H9 (cell line): ENCODE results near the gene MRPS34. TPM values are rescaled to one million over a fixed set of nuclear protein-coding genes. Genes with fewer than 3 reads are reported as not detected.

Source experiments
- DNase-seq: peaks from one replicate; pipeline ENCODE4 v3.0.0-alpha.2; 2017
- H2AFZ ChIP-seq: one replicate; pipeline ENCODE4 v1.6.1; 2013; ENCODE audit warnings: mild to moderate bottlenecking, low read length, control low read depth, moderate library complexity
- H2AK5ac ChIP-seq: 2 replicates; pipeline ENCODE4 v1.6.1; 2013; ENCODE audit warnings: low read length, control low read depth, mixed read lengths; ENCODE audit not compliant: insufficient read length
- H2BK120ac ChIP-seq: one replicate; pipeline ENCODE4 v1.6.1; 2013; ENCODE audit warnings: low read depth, mild to moderate bottlenecking, low read length, control low read depth, inconsistent platforms; ENCODE audit not compliant: poor library complexity, severe bottlenecking
- H2BK12ac ChIP-seq: 2 replicates; pipeline ENCODE4 v1.6.1; 2013; ENCODE audit warnings: low read length, control low read depth, mixed read lengths, low read depth; ENCODE audit not compliant: insufficient read length
- H2BK15ac ChIP-seq: 2 replicates; pipeline ENCODE4 v1.6.1; 2013; ENCODE audit warnings: low read depth, low read length, control low read depth
- H2BK20ac ChIP-seq: one replicate; pipeline ENCODE4 v1.6.1; 2013; ENCODE audit warnings: low read depth, mild to moderate bottlenecking, low read length, control low read depth, inconsistent platforms; ENCODE audit not compliant: poor library complexity, severe bottlenecking
- H2BK5ac ChIP-seq: 2 replicates; pipeline ENCODE4 v1.6.1; 2013; ENCODE audit warnings: low read length, control low read depth, mixed read lengths; ENCODE audit not compliant: insufficient read length
- H3K14ac ChIP-seq: 2 replicates; pipeline ENCODE4 v1.6.1; 2013; ENCODE audit warnings: low read length, control low read depth; ENCODE audit not compliant: insufficient read depth
- H3K18ac ChIP-seq: 2 replicates; pipeline ENCODE4 v1.6.1; 2013; ENCODE audit warnings: low read depth, mild to moderate bottlenecking, mixed read lengths, low read length, control low read depth; ENCODE audit not compliant: insufficient read length
- H3K23ac ChIP-seq: 2 replicates; pipeline ENCODE4 v1.6.1; 2013; ENCODE audit warnings: low read length, control low read depth, mixed read lengths, low read depth; ENCODE audit not compliant: insufficient read length
- H3K23me2 ChIP-seq: 2 replicates; pipeline ENCODE4 v1.6.1; 2013; ENCODE audit warnings: low read depth, mild to moderate bottlenecking, mixed read lengths, low read length, control low read depth; ENCODE audit not compliant: insufficient read length, poor library complexity, severe bottlenecking
- H3K27ac ChIP-seq: 2 replicates; pipeline ENCODE4 v1.5.1; 2013; ENCODE audit warnings: low read length, control low read depth, mixed read lengths, low read depth; ENCODE audit not compliant: insufficient read length
- H3K27me3 ChIP-seq: 2 replicates; pipeline ENCODE4 v1.6.1; 2013; ENCODE audit warnings: low read length, control low read depth, inconsistent platforms; ENCODE audit not compliant: insufficient read depth
- H3K4ac ChIP-seq: 2 replicates; pipeline ENCODE4 v1.6.1; 2013; ENCODE audit warnings: low read depth, mild to moderate bottlenecking, control low read depth, inconsistent platforms, low read length, moderate library complexity
- H3K4me1 ChIP-seq: 2 replicates; pipeline ENCODE4 v1.6.1; 2013; ENCODE audit warnings: low read length, control low read depth, inconsistent platforms; ENCODE audit not compliant: insufficient read depth
- H3K4me2 ChIP-seq: 2 replicates; pipeline ENCODE4 v1.6.1; 2013; ENCODE audit warnings: low read length, control low read depth, mixed read lengths; ENCODE audit not compliant: insufficient read length, insufficient read depth
- H3K56ac ChIP-seq: 2 replicates; pipeline ENCODE4 v1.6.1; 2013; ENCODE audit warnings: low read depth, mild to moderate bottlenecking, mixed read lengths, low read length, control low read depth; ENCODE audit not compliant: insufficient read length
- H3K79me1 ChIP-seq: 2 replicates; pipeline ENCODE4 v1.6.1; 2013; ENCODE audit warnings: low read depth, mild to moderate bottlenecking, moderate library complexity, low read length, control low read depth, inconsistent platforms; ENCODE audit not compliant: insufficient read depth, poor library complexity, severe bottlenecking
- H3K79me2 ChIP-seq: 2 replicates; pipeline ENCODE4 v1.6.1; 2013; ENCODE audit warnings: low read length, control low read depth, inconsistent platforms; ENCODE audit not compliant: insufficient read depth
- H3K9ac ChIP-seq: 2 replicates; pipeline ENCODE4 v1.6.1; 2013; ENCODE audit warnings: low read length, control low read depth, mixed read lengths; ENCODE audit not compliant: insufficient read length; ENCODE audit errors: extremely low read depth
- H3K9me3 ChIP-seq: one replicate; pipeline ENCODE4 v1.6.1; 2013; ENCODE audit warnings: low read depth, low read length, inconsistent platforms; ENCODE audit not compliant: control insufficient read depth
- H3T11ph ChIP-seq: one replicate; pipeline ENCODE4 v1.6.1; 2013; ENCODE audit warnings: mild to moderate bottlenecking, low read length, control low read depth, inconsistent platforms
- H4K20me1 ChIP-seq: one replicate; pipeline ENCODE4 v1.6.1; 2013; ENCODE audit not compliant: control insufficient read depth, insufficient read length, insufficient read depth
- H4K5ac ChIP-seq: 2 replicates; pipeline ENCODE4 v1.6.1; 2013; ENCODE audit warnings: low read depth, mild to moderate bottlenecking, mixed read lengths, low read length, control low read depth; ENCODE audit not compliant: insufficient read length
- H4K8ac ChIP-seq: replicated peaks from 2 replicates; pipeline ENCODE4 v1.6.1; 2013; ENCODE audit warnings: low read length, control low read depth, mixed read lengths, low read depth; ENCODE audit not compliant: insufficient read length
- H4K91ac ChIP-seq: 2 replicates; pipeline ENCODE4 v1.6.1; 2013; ENCODE audit warnings: low read depth, mild to moderate bottlenecking, moderate library complexity, mixed read lengths, low read length, control low read depth; ENCODE audit not compliant: insufficient read length
- H3K27ac Mint-ChIP-seq, 3 experiments: 2 replicates in 2 of 3; 3 replicates in 1 of 3; pipeline ENCODE4 v1.8.0; 2020 to 2021; ENCODE audit warnings: mixed read lengths in 3 of 3, mild to moderate bottlenecking in 1 of 3, moderate library complexity in 1 of 3
- H3K27me3 Mint-ChIP-seq: 2 replicates; pipeline ENCODE4 v1.8.0; 2021; ENCODE audit warnings: low read depth, mild to moderate bottlenecking, moderate library complexity, mixed read lengths
- H3K36me3 Mint-ChIP-seq, 3 experiments: 2 replicates in 2 of 3; 3 replicates in 1 of 3; pipeline ENCODE4 v1.8.0; 2020 to 2021; ENCODE audit warnings: low read depth in 3 of 3, mixed read lengths in 3 of 3; ENCODE audit not compliant: insufficient read depth in 1 of 3
- H3K4me1 Mint-ChIP-seq, 2 experiments: 2 replicates each; pipeline ENCODE4 v1.8.0; 2020; ENCODE audit warnings: mixed read lengths in 2 of 2
- H3K4me3 Mint-ChIP-seq, 2 experiments: 2 replicates in 1 of 2; 3 replicates in 1 of 2; pipeline ENCODE4 v1.8.0; 2020 to 2021; ENCODE audit warnings: mild to moderate bottlenecking in 2 of 2, mixed read lengths in 2 of 2, moderate library complexity in 1 of 2
- H3K9me3 Mint-ChIP-seq, 2 experiments: 2 replicates in 1 of 2; 3 replicates in 1 of 2; pipeline ENCODE4 v1.8.0; 2020; ENCODE audit warnings: mild to moderate bottlenecking in 2 of 2, mixed read lengths in 2 of 2, moderate library complexity in 1 of 2
- WGBS: extraction: QIAGEN DNeasy Blood & Tissue Kit; methylation state at CpG from one replicate; pipeline ENCODE4 v1.1.7; 2013; ENCODE audit warnings: missing lambda C conversion rate, low lambda C conversion rate, mixed read lengths; ENCODE audit not compliant: insufficient read length; ENCODE audit errors: extremely low coverage; 5-methylcytosine and 5-hydroxymethylcytosine counted together
- total RNA-seq: library from RNA; stranded (reverse); gene quantifications from 2 replicates; pipeline ENCODE4 v1.2.1, GENCODE V29; 2021
- TF ChIP-seq, protein P1 (sequence below): fragments of 200-600 bp; sonication (generic); conservative IDR thresholded peaks from 3 replicates; pipeline ENCODE4 v1.8.0; 2021; ENCODE audit warnings: antibody characterized with exemption, mild to moderate bottlenecking

The MRPS34 gene
- total RNA-seq, 1 experiment from 2014 or later = 205 TPM

DNA sequence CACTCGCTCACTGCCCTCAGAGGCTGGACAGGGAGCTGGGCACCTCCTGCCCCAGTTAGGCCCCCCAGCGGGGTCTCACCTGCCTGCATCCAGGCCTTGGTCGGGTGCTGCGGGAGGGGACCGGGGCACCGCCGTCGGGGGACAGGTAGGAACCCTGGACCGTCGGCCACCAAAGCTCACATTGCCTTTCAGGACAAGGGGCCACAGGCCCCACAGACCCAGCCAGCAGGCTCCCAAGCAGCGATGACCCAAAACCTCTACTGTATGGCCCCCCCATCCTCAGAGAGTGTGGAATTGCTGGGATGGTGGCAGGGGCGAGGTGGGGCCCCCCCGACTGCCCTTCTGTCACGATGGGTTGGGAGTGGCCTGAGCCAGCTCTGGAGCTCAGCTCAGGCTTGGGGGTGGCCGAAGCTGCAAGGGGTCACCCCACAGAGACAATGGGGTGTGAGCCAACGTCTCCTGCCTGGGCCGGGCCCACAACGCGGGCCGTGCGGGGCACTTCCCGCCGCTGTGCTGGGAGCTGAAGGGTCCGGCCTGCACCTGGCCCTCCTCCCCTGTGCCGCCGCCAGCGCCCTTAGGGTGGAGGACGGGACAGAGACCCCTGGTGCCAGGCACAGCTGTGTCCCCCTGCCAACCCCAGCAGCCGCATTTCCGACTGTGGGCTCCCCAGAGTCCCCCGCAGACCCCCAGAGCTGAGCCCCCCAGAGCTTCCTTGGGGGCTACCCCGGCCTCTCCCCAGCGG, 20.1 kb upstream of the MRPS34 start:
- Histone ChIP-seq H2BK12ac (no peak overlapping the region), H3K23ac (no peak overlapping the region), H3K4ac (no peak overlapping the region), H3K27ac (no peak overlapping the region), H3K9me3 (no peaks in the 10 kb centered on the region), H3K4me2 (no peak overlapping the region), H4K8ac (no peak overlapping the region), H2BK20ac (no peak overlapping the region), H4K5ac (no peak overlapping the region), H3K4me1 (no peaks in the 10 kb centered on the region), H2AK5ac (no peak overlapping the region), H3K79me1 (no peaks in the 10 kb centered on the region), H2BK15ac (no peak overlapping the region), H3K56ac (no peak overlapping the region), H3K23me2 (no peaks in the 10 kb centered on the region), H3K79me2 (no peaks in the 10 kb centered on the region), H3K14ac (no peak overlapping the region), H3K9ac (no peak overlapping the region), H2AFZ (no peak overlapping the region), H3K27me3 (no peaks in the 10 kb centered on the region), H2BK120ac (no peak overlapping the region), H3K18ac (no peak overlapping the region), H3T11ph (no peak overlapping the region), H2BK5ac (no peak overlapping the region), H4K91ac (no peak overlapping the region), H4K20me1 (no peaks in the 10 kb centered on the region)
- H3K4me1 Mint-ChIP-seq = no peaks in the 10 kb centered on the region
- DNase-seq = no peak
- H3K27ac Mint-ChIP-seq = no peak overlapping the region
- H3K27me3 Mint-ChIP-seq = no peaks in the 10 kb centered on the region
- no CpG with 5 or more reads among the region's 33 CpGs for WGBS
- TF ChIP-seq, protein P1, sequence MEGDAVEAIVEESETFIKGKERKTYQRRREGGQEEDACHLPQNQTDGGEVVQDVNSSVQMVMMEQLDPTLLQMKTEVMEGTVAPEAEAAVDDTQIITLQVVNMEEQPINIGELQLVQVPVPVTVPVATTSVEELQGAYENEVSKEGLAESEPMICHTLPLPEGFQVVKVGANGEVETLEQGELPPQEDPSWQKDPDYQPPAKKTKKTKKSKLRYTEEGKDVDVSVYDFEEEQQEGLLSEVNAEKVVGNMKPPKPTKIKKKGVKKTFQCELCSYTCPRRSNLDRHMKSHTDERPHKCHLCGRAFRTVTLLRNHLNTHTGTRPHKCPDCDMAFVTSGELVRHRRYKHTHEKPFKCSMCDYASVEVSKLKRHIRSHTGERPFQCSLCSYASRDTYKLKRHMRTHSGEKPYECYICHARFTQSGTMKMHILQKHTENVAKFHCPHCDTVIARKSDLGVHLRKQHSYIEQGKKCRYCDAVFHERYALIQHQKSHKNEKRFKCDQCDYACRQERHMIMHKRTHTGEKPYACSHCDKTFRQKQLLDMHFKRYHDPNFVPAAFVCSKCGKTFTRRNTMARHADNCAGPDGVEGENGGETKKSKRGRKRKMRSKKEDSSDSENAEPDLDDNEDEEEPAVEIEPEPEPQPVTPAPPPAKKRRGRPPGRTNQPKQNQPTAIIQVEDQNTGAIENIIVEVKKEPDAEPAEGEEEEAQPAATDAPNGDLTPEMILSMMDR = no peak
- H3K36me3 Mint-ChIP-seq = peaks cover 10 to 15% (median 14%) of the 10 kb centered on the region in 3 experiments
- peaks cover 13 to 15% of the 10 kb centered on the region in 2 experiments for H3K9me3 Mint-ChIP-seq
- no peak overlapping the region for H3K4me3 Mint-ChIP-seq
